ENCODE data around the gene RNF175. TPM values are rescaled to one million over a fixed set of nuclear protein-coding genes. Genes with fewer than 3 reads are reported as not detected.

The RNF175 gene
- total RNA-seq, 1 donor from 2014 or later: not detected

DNA sequence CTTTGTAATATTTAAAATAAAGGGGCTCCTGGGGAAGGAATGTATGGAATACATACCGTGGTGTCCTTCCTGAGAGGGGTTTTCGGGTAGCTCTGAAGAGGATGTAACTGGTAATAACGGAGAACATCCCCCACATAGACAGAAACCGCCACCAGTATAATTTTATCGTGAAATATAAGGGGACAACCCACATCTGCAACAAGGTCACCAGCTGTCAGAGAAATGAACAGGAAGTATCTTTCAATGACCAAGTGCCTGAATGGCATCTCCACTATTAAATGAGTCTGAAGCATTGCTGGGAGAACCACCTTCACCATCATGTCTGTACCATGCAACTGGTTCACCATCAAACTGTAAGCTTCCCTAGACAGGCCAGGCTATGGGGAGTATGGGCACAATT, 31.7 kb downstream of the RNF175 start:
- no peaks in the 10 kb centered on the region for H3K4me1 Mint-ChIP-seq (ENCODE audit: low read depth)
- DNase-seq (ENCODE audit: low spot score): no peak
- intact Hi-C loops (cut with micrococcal nuclease): no loop called here
- H3K27me3 Mint-ChIP-seq (ENCODE audit: insufficient read depth): peaks cover 35% of the 10 kb centered on the region
- H3K36me3 Mint-ChIP-seq (ENCODE audit: low read depth): no peaks in the 10 kb centered on the region
- no peak overlapping the region for H3K27ac Mint-ChIP-seq
- no peaks in the 10 kb centered on the region for H3K9me3 Mint-ChIP-seq
- H3K4me3 Mint-ChIP-seq: no peak overlapping the region

DNA sequence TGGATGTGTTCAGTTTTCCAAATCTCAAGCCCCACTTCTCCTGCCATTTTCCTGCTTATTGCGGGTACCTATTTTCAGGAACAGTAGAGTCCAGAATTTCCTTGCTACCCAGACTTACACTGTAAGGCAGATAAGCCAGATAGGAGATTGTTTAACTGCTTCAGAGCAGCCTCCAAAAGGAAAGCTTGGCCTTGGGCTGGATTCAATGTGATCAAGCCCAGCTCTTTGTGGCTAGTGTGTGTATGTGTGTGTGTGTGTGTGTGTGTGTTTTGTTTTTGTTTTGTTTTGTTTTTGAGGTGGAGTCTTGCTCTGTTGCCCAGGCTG, 34.0 kb downstream of the RNF175 start:
- Mint-ChIP-seq H3K27me3 (ENCODE audit: insufficient read depth) (peaks cover 22% of the 10 kb centered on the region), H3K4me1 (ENCODE audit: low read depth) (no peaks in the 10 kb centered on the region), H3K27ac (no peak overlapping the region), H3K36me3 (ENCODE audit: low read depth) (no peaks in the 10 kb centered on the region), H3K9me3 (no peaks in the 10 kb centered on the region), H3K4me3 (no peak overlapping the region)
- DNase-seq (ENCODE audit: low spot score): no peak
- intact Hi-C loops (cut with micrococcal nuclease): no loop called here

DNA sequence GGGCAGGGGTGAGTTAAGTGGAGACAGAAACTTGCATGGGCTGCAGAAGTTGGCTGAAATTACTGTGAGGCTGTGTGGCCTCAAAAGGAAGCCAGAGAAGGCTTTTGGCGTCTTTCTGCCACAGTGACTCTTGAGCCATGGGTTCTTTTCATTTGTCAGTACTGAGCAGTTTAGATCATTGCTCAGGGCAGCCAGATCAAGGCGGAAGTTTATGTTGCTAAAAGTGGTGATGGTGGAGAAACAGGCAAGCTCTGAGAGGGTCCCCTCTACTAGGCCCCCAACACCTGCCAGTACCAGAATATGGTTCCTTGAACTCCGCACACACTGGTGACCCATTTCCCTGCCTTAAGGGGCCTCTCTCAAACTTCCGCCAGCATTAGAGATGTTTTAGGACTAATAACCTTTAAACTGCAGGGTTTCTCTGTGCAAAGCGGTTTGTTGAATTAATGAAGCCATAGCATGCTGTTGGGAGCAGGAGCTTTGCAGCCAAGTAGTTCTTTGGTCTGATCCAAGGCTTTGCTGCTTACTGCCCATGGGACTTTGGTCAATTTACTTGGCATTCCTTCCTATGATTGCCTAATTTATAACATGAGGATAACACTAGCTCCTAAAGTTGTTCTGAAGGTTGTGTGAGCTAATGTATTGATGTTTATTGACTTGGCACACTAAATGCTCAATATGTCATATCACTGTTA, 34.5 kb downstream of the RNF175 start:
- intact Hi-C loops (cut with micrococcal nuclease): no loop called here
- H3K9me3 Mint-ChIP-seq: no peaks in the 10 kb centered on the region
- H3K4me1 Mint-ChIP-seq (ENCODE audit: low read depth): no peaks in the 10 kb centered on the region
- H3K4me3 Mint-ChIP-seq: no peak overlapping the region
- no peaks in the 10 kb centered on the region for H3K36me3 Mint-ChIP-seq (ENCODE audit: low read depth)
- peaks cover 22% of the 10 kb centered on the region for H3K27me3 Mint-ChIP-seq (ENCODE audit: insufficient read depth)
- no peak overlapping the region for H3K27ac Mint-ChIP-seq
- DNase-seq (ENCODE audit: low spot score): no peak

DNA sequence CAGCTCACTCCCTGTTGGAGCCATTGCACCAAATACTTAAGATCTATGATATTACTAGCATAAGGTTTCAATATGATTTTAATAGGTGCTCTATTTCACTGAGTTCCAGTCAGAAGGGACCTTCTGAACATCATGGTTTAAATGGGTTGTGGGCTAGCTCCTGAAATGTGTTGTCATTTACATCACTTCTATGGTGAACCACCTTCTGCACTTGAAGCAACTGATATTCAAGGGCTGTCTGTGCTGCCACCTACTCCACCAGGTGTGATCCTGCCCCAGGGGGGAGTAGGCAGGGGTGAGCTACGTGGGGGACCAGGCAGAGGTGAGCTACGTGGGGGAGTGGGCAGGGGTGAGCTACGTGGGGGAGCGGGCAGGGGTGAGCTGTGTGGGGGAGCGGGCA, 35.2 kb downstream of the RNF175 start:
- H3K4me3 Mint-ChIP-seq: no peak overlapping the region
- H3K36me3 Mint-ChIP-seq (ENCODE audit: low read depth): no peaks in the 10 kb centered on the region
- no peak for DNase-seq (ENCODE audit: low spot score)
- no peaks in the 10 kb centered on the region for H3K4me1 Mint-ChIP-seq (ENCODE audit: low read depth)
- intact Hi-C loops (cut with micrococcal nuclease): no loop called here
- H3K27me3 Mint-ChIP-seq (ENCODE audit: insufficient read depth): peaks cover 19% of the 10 kb centered on the region
- no peak overlapping the region for H3K27ac Mint-ChIP-seq
- no peaks in the 10 kb centered on the region for H3K9me3 Mint-ChIP-seq

DNA sequence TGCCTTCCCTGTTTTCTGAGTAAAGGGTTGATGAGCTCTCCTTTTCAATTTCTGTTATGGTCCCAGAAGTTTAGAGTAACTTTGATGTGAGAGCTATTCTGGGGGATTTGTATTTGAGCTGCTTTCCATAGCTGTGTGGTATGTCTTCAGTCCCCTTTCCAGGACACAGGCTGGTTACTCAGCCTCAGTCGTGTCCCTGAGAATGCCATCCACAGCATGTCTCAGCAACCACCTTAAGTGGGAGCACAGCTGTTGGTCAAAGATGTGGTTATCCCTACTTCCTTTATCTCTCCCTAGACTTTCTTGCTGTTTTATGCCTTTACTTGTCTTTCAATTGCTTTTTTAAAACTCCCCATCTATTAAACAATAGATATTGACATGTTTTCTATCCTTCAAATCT, 37.8 kb downstream of the RNF175 start:
- Mint-ChIP-seq H3K27ac (no peak overlapping the region), H3K27me3 (ENCODE audit: insufficient read depth) (peaks cover 15% of the 10 kb centered on the region), H3K36me3 (ENCODE audit: low read depth) (peaks cover 2% of the 10 kb centered on the region), H3K4me1 (ENCODE audit: low read depth) (no peaks in the 10 kb centered on the region), H3K9me3 (no peaks in the 10 kb centered on the region), H3K4me3 (no peak overlapping the region)
- no peak for DNase-seq (ENCODE audit: low spot score)
- intact Hi-C loops (cut with micrococcal nuclease): no loop called here

DNA sequence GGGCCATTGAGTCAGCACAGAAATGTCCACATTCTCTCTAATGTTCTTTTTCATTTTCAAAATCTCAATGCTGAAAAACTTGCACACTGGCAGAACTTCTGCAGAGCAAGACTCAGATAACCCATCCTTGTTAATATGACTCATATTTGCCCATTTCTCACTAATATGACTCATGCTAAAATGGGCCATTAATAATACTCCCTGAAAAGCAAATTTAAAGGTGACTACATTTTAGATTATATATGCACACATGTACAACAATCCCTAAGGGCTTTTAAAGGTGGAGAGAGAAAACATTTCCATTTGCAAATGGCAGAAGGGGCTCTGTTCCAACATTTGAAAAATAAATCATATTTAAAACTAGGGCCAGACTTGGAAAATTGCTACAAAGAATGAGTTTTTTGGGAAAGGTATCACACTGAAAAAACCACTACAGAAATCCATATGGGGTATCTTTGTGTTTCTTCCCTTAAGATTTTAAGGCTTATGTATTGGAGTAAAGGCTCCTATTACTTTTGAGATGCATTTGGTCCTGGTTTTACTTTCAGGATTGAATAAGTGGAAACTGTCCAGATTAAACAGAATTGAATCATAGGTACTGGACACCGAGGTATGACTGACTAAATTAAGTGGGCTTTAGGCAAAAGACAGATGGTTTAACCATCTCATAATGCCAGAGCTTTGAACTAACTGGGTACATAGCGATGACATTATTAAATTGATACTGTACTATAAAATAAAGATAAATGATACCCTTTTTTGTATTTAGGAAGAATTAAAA, 45.8 kb downstream of the RNF175 start:
- Mint-ChIP-seq H3K9me3 (no peaks in the 10 kb centered on the region), H3K4me1 (ENCODE audit: low read depth) (no peaks in the 10 kb centered on the region), H3K4me3 (no peak overlapping the region), H3K36me3 (ENCODE audit: low read depth) (peaks cover 1% of the 10 kb centered on the region), H3K27me3 (ENCODE audit: insufficient read depth) (peaks cover 4% of the 10 kb centered on the region), H3K27ac (no peak overlapping the region)
- intact Hi-C loops (cut with micrococcal nuclease): no loop called here
- DNase-seq (ENCODE audit: low spot score): no peak

DNA sequence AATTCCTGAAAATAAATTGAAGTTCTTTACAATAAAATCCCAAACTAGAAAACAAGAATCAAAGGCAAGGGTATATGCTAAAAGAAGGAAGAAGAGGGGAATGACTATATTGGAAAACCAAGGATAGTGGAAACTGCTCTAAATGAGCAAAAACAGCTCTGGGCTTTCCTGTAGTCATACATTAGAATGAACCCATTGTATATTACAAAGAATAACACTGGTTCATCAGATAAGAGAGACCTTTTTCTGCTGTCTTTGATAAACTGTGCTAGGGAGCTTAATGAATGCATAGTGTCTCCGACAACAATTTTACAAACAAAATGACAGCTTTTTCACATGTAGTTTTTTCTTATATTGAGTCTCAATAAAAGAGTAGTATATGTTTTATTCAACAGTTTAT, 49.1 kb downstream of the RNF175 start:
- Mint-ChIP-seq H3K27me3 (ENCODE audit: insufficient read depth) (peaks cover 12% of the 10 kb centered on the region), H3K36me3 (ENCODE audit: low read depth) (no peaks in the 10 kb centered on the region), H3K4me1 (ENCODE audit: low read depth) (peaks cover 17% of the 10 kb centered on the region), H3K9me3 (no peaks in the 10 kb centered on the region), H3K27ac (no peak overlapping the region), H3K4me3 (no peak overlapping the region)
- intact Hi-C loops (cut with micrococcal nuclease): no loop called here
- no peak for DNase-seq (ENCODE audit: low spot score)

DNA sequence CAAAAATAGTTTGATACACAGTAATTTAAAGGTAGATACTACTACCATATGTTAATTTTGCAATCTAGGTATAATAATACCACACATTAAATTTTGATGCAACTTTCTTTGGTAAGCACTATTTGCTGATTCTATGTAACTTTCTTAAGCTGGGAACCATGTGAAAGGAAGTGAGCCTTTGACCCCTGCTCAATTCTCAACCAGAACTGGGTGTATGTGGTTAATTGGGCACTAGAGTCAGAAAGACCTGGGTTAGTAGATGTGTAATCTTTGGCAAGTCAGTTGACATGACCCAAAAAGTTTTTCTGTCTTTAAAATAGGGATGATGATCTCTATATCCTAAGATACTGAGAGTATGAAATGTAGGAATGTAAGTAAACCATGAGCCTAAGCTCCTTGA, 53.3 kb downstream of the RNF175 start:
- no peak for DNase-seq (ENCODE audit: low spot score)
- intact Hi-C loops (cut with micrococcal nuclease): no loop called here
- Mint-ChIP-seq H3K4me3 (peak overlapping the region; percentile 21), H3K4me1 (ENCODE audit: low read depth) (peaks cover 17% of the 10 kb centered on the region), H3K27ac (peak overlapping the region; percentile 57), H3K27me3 (ENCODE audit: insufficient read depth) (peaks cover 8% of the 10 kb centered on the region), H3K9me3 (no peaks in the 10 kb centered on the region), H3K36me3 (ENCODE audit: low read depth) (peaks cover 3% of the 10 kb centered on the region)

DNA sequence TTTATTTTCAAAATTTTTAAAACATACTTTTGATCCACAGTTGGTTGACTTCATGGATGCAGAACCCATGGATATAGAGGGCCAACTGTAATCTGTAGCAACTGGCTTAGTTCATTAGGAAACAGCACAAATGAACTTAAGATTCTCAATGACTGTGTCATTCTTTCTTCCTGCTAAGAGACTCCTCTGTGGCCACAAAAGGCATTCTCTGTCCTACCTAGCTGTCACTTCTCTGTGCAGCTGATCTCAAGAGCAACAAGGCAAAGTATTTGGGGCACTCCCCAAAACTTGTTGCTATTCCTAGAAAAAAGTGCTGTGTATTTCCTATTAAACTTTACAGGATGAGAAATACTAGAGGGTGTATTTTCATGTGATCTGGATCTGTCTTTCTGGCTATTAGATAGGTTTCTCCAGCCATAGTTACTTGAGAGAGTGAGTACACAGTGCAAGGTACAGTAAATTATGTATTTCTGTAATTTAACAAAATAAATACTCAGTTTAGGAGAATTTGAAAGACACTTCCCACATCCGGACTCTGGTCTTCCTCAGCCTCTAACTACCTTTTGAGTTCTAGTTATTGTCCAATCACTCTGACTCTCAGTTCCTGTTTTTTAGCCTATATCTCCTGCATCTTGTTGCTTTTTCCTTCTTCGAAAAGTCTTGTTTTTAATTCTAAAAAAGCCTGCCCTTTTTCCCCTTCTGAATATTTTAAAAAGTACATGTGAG, 53.9 kb downstream of the RNF175 start:
- intact Hi-C loops (cut with micrococcal nuclease): no loop called here
- no peak overlapping the region for H3K4me3 Mint-ChIP-seq

DNA sequence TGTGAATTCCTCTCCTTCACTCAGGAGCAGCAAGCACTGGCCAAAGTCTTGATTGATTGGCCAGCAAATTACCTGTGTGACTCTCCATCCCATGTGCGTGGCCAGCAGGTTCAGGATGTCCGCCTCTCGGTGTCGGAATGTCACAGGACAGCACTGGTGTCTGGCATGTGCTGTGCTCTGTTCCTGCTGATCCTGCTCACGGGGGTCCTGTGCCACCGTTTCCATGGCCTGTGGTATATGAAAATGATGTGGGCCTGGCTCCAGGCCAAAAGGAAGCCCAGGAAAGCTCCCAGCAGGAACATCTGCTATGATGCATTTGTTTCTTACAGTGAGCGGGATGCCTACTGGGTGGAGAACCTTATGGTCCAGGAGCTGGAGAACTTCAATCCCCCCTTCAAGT, 55.3 kb downstream of the RNF175 start:
- peaks cover 3% of the 10 kb centered on the region for H3K36me3 Mint-ChIP-seq (ENCODE audit: low read depth)
- peaks cover 8% of the 10 kb centered on the region for H3K27me3 Mint-ChIP-seq (ENCODE audit: insufficient read depth)
- no peak for DNase-seq (ENCODE audit: low spot score)
- H3K4me3 Mint-ChIP-seq: no peak overlapping the region
- intact Hi-C loops (cut with micrococcal nuclease): no loop called here
- no peaks in the 10 kb centered on the region for H3K9me3 Mint-ChIP-seq
- no peak overlapping the region for H3K27ac Mint-ChIP-seq
- H3K4me1 Mint-ChIP-seq (ENCODE audit: low read depth): peaks cover 17% of the 10 kb centered on the region

More for the DNA sequence above, 53.9 kb downstream of the RNF175 start:
- Mint-ChIP-seq H3K27ac (peak overlapping the region; percentile 59), H3K9me3 (no peaks in the 10 kb centered on the region), H3K4me1 (ENCODE audit: low read depth) (peaks cover 17% of the 10 kb centered on the region), H3K36me3 (ENCODE audit: low read depth) (peaks cover 3% of the 10 kb centered on the region), H3K27me3 (ENCODE audit: insufficient read depth) (peaks cover 8% of the 10 kb centered on the region)
- DNase-seq (ENCODE audit: low spot score): no peak

DNA sequence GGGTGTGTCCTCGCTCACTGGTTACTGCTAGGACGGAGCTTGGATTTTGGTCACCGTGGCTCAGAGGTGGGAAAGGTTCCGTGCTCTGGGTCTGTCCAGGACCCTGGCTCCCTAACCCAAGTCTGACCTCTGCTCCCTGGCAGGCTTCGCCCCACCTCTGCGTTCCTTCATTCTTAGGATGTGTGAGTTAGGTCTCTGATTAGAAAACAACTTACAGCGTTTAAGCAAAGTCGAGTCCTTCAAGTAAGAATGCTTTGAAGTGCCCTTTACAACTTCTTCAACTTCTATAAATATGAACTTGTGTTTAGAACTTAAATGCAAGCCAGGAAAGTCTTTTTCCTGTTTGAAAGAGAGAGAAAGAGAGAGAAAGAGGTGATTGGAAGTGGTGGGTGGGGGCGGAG, 74.9 kb downstream of the RNF175 start:
- H3K9me3 Mint-ChIP-seq: peaks cover 30% of the 10 kb centered on the region
- peaks cover 8% of the 10 kb centered on the region for H3K36me3 Mint-ChIP-seq (ENCODE audit: low read depth)
- H3K27me3 Mint-ChIP-seq (ENCODE audit: insufficient read depth): peaks cover 35% of the 10 kb centered on the region
- intact Hi-C loops (cut with micrococcal nuclease): no loop called here
- H3K27ac Mint-ChIP-seq: no peak overlapping the region
- no peak for DNase-seq (ENCODE audit: low spot score)
- H3K4me1 Mint-ChIP-seq (ENCODE audit: low read depth): peaks cover 12% of the 10 kb centered on the region
- H3K4me3 Mint-ChIP-seq: peak overlapping the region; percentile 77

DNA sequence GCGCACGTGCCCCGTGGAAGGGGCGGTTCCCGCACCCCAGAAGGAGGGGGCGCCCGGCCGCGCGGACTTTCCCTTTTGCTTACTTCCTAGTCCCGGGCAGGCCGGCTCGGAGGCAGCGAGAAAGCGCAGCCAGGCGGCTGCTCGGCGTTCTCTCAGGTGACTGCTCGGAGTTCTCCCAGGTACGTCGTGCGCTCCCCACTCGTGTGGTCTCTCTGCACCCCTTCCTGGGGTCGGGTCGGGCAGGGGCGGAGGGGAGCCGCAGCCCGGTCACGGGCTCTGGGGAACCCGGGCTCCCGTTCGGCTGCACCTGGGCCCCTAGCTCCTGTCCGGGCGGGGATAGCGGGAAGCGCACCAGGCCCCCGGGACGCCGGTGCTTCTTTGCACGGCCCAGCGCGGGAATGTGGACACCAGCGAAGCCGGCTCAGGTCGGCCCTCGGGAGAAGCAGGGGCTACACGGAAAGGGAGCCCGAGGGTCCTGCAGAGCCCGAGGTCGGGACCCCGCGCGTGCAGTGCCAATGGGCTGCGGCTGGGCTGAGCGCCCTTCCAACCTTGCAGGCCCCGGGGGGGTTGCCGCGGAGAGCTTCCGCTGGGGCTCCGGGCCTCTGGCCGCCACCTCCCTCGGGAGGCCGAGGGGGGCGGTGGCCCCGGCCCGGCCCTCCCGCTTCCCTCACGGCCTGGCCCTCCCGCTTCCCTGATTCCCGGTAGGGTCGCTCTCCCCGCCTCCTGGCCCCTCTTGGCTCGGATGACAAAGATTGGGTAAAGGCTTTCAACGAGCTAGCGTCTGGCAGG, 75.4 kb downstream of the RNF175 start, which contains the start of gene TLR2:
TLR2 (plus strand) TSS at position 99 of the 789 bp plus-strand sequence. CDS start 18,628 bp downstream, outside the sequence.
- Mint-ChIP-seq H3K27me3 (ENCODE audit: insufficient read depth) (peaks cover 33% of the 10 kb centered on the region), H3K4me1 (ENCODE audit: low read depth) (peaks cover 12% of the 10 kb centered on the region), H3K9me3 (peaks cover 24% of the 10 kb centered on the region), H3K27ac (no peak within 1 kb of the TSS), H3K4me3 (peak within 1 kb of the TSS; percentile 77), H3K36me3 (ENCODE audit: low read depth) (peaks cover 4% of the 10 kb centered on the region)
- peak; percentile 58 for DNase-seq (ENCODE audit: low spot score)
- intact Hi-C loops (cut with micrococcal nuclease): no loop called here
